GM18861 (cell line): ENCODE data around the gene ARHGEF2.

Source experiments
- ATAC-seq: cut with Tn5 transposase; IDR thresholded peaks from one replicate; pipeline ENCODE4 v1.9.1; 2021; ENCODE audit not compliant: unreplicated experiment

Gene ARHGEF2

GRCh38 chr1:155978325-155978972 is at the start of gene ARHGEF2:
TSS of gene ARHGEF2 (minus strand) at chr1:155978547. CDS start at chr1:155978427, 120 bp downstream.
- ATAC-seq: peak; percentile 36

GRCh38 chr1:156026588-156026987 is 48.2 kb upstream of the ARHGEF2 start:
- no peak for ATAC-seq

GRCh38 chr1:156025876-156026275 is 47.5 kb upstream of the ARHGEF2 start:
- ATAC-seq: no peak

- ATAC-seq: no peak
These were observed 46.5 kb upstream of the ARHGEF2 start for GRCh38 chr1:156024801-156025200.

GRCh38 chr1:156021954-156022353 is 43.6 kb upstream of the ARHGEF2 start:
- ATAC-seq: no peak

GRCh38 chr1:156021093-156021428 is 42.7 kb upstream of the ARHGEF2 start:
- ATAC-seq: no peak

GRCh38 chr1:156020293-156021092 is 42.1 kb upstream of the ARHGEF2 start, which contains the start of gene SSR2:
TSS of gene SSR2 (minus strand) at chr1:156020951. CDS start at chr1:156020167, 784 bp downstream.
- peak; percentile 95 for ATAC-seq

GRCh38 chr1:156019946-156020292 is 41.6 kb upstream of the ARHGEF2 start:
- no peak for ATAC-seq

- no peak for ATAC-seq
These were observed 36.5 kb upstream of the ARHGEF2 start for GRCh38 chr1:156014829-156015228.

GRCh38 chr1:156012051-156012817 is 33.9 kb upstream of the ARHGEF2 start:
- peak; percentile 80 for ATAC-seq

- ATAC-seq: no peak
These were observed 31.1 kb upstream of the ARHGEF2 start for GRCh38 chr1:156009404-156009803.

GRCh38 chr1:156006666-156007376 is 28.5 kb upstream of the ARHGEF2 start:
- ATAC-seq: no peak

- ATAC-seq: no peak
These were observed 26.7 kb upstream of the ARHGEF2 start for GRCh38 chr1:156004843-156005584.

- ATAC-seq: no peak
These were observed 25.5 kb upstream of the ARHGEF2 start for GRCh38 chr1:156003923-156004188.

GRCh38 chr1:156002188-156002911 is 24.0 kb upstream of the ARHGEF2 start:
- no peak for ATAC-seq

GRCh38 chr1:156001662-156002171 is 23.4 kb upstream of the ARHGEF2 start:
- no peak for ATAC-seq

- ATAC-seq: no peak
These were observed 22.8 kb upstream of the ARHGEF2 start for GRCh38 chr1:156001021-156001661.

GRCh38 chr1:155999964-156000363 is 21.6 kb upstream of the ARHGEF2 start:
- ATAC-seq: no peak

GRCh38 chr1:155996166-155996565 is 17.8 kb upstream of the ARHGEF2 start:
- no peak for ATAC-seq
